GM21576 (cell line): Measurements from ENCODE around the gene CNPY3.
A peak's percentile ranks its signal among the peaks of the same experiment; 100 is the strongest.
"Not testable (repeated sequence)": the region's sequence is repeated elsewhere in the genome, so short reads cannot be mapped to it uniquely, and the experiment has no call there.

Experiments used
- ATAC-seq: cut with Tn5 transposase; IDR thresholded peaks from one replicate; pipeline ENCODE4 v1.9.1; 2021; ENCODE audit warnings: mild to moderate bottlenecking, moderate library complexity; ENCODE audit not compliant: unreplicated experiment

The CNPY3 gene

GRCh38 chr6:42914546-42914945, 14.7 kb upstream of the CNPY3 start:
- ATAC-seq = no peak

DNA sequence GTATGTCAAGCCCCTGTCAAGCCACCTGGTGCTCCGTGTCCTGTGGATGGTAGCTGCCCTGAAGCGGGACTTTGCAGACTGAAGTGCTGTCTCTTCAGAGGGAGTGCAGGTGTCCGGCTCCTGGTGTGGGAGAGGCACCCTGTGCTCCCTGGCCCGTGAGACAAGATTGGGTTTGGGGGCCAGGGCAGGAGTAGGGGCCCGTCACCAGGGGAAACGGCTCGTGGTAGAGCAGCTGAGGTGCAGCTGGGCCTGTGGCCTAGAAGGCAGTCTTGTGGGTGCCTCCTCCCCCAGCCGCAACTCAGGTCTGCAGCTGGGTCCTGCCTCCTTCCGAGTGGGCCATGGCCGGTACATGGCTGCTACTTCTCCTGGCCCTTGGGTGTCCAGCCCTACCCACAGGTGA, 13.5 kb upstream of the CNPY3 start, which contains the start of gene PTCRA:
Gene PTCRA, plus strand, starts transcription at position 322 of the 400 bp plus-strand sequence. Its CDS starts 17 bp downstream, at position 339.
- ATAC-seq = no peak

DNA sequence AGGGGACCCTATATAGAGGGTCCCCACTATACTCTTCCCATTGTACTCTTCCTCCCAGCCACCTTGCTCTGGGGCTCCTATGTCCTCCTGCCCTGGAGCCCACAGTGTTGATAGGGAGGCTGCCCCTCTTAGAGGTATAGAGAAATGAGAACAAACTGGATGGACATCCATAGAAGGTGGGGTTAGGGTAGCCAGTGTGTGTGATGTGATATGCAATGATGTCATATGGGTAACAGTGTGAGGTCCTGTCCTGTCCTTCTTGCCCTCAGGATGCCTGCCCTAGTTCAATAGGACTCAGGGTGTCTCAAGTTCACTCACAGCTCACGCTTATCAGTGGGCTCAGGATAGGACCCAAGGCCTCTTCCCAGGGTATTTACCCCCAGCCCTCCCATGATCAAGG, 13.0 kb upstream of the CNPY3 start:
- ATAC-seq = no peak

DNA sequence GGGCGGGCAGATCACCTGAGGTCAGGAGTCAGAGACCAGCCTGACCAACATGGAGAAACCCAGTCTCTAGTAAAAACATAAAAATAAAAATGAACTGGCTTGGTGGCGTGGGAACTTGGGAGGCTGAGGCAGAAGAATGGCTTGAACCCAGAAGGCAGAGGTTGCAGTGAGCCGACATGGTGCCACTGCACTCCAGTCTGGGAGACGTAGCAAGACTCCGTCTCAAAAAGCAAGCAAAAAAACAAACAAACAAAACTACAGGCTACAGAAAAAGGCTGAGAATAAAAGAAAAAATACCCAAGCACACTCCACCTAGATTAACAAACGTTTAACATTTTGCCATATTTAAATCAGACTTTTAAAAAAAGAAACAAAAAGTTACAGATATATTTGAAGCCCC, 7.5 kb upstream of the CNPY3 start:
- no peak for ATAC-seq

DNA sequence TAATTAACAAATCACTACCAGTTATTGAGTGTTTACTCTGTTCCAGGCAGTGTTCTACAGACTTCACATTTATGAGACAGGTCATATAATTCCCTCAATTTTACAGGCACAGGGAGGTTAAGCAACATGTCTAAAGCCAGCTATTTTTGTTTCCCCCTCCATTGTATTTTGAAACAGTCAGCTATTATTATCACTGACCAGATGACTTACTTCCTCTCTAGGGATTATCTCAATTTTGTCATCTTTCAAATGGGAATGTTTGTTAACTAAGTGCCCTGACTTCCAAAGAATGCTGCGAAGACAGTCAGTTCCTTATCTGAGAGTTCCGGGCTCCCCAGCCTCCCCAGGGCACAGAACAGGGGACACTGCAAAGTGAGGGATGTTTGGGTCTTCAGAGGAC, 5.6 kb upstream of the CNPY3 start:
- no peak for ATAC-seq

- ATAC-seq = no peak
These were observed 3.9 kb upstream of the CNPY3 start for GRCh38 chr6:42925248-42925857.

- ATAC-seq = peak; percentile 52
These were observed 611 bp downstream of the CNPY3 start for GRCh38 chr6:42929821-42930360.

- ATAC-seq = no peak
These were observed 3.1 kb downstream of the CNPY3 start for GRCh38 chr6:42932412-42932811.

DNA sequence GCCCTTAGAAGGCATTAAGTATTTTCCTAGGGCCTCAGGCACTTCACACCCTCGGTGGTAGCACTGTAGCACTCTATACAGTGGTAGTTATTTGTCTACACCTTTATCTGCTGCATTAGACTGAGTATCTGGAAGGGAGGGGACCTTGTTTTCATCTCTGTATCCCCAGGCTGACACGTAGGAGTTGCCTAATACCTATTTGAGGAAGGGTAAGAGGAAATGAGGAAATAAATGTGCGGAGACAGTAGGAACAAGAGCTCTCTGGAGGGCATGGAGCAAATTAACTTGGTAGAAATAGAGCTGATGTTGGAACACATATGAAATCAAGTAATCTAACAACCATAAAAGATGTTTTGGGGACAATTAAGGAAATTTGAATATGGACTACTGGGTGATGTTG, 3.9 kb downstream of the CNPY3 start:
- ATAC-seq = no peak

- no peak for ATAC-seq
These were observed 6.0 kb downstream of the CNPY3 start for GRCh38 chr6:42935322-42935721.

GRCh38 chr6:42936398-42936797, 7.1 kb downstream of the CNPY3 start:
- no peak for ATAC-seq

- no peak for ATAC-seq
These were observed 8.5 kb downstream of the CNPY3 start for GRCh38 chr6:42937548-42938427.

GRCh38 chr6:42938428-42938796, 9.1 kb downstream of the CNPY3 start:
- no peak for ATAC-seq

GRCh38 chr6:42938987-42939809, 9.9 kb downstream of the CNPY3 start:
- no peak for ATAC-seq

DNA sequence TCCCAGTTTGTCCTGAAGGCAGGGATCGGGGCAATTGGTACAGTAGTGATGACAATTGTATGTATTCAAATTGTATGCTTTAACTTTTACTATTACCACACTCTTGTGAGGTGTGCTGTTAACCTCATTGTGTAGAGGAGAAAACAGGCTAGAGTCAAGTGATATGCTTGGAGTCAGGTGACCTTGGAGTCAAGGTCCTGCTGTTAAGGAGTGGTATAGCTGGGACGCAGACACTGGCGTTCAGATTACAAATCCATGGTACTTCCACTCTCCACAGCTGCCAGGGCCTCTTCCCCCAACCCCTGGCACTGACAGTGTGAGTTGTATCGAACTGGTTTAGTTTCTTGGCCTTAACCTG, 10.5 kb downstream of the CNPY3 start:
- ATAC-seq = no peak

- ATAC-seq = no peak
These were observed 11.3 kb downstream of the CNPY3 start for GRCh38 chr6:42940493-42941045.

DNA sequence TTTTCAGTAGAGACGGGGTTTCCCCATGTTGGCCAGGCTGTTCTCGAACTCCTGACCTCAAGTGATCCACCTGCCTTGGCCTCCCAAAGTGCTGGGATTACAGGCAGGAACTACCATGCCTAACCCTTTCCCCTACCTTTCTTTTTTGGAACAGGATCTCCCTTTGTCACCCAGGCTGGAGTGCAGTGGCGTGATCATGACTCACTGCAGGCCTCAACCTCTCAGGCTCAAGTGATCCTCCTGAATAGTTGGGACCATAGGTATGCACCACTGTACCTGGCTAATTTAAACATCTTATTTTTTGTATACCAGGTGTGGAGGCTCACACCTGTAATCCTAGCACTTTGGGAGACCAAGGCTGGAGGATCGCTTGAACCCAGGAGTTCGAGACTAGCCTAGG, 12.1 kb downstream of the CNPY3 start:
- not testable (repeated sequence) for ATAC-seq

- ATAC-seq = no peak
These were observed 13.2 kb downstream of the CNPY3 start for GRCh38 chr6:42942444-42942843.

DNA sequence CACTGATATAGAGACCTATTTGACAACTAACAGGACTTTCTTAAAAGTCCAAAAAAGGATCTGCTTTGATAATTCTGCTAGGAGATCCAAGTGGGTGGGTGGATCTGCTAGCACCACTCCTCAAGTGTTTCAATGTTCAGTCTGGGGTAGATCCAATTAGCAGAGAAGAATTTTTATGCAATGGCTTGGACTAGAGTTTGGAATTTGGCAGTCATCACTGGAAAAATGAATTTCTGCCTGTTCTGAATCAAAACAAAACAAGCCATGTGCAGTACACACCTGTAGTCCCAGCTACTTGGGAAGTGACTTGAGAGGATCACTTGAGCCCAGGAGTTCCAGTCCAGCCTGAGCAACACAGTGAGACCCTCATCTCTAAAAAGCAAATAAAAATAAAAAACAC, 18.7 kb downstream of the CNPY3 start:
- no peak for ATAC-seq

GRCh38 chr6:42952389-42952788, 23.1 kb downstream of the CNPY3 start:
- ATAC-seq = no peak

GRCh38 chr6:42954405-42954804, 25.1 kb downstream of the CNPY3 start:
- ATAC-seq = not testable (repeated sequence)
